ENCODE measurements around the gene FAM222A. TPM values are rescaled to one million over a fixed set of nuclear protein-coding genes. Genes with fewer than 3 reads are reported as not detected.

The FAM222A gene
- total RNA-seq, 1 experiment from 2014 or later = 18.0 TPM

GRCh38 chr12:109732321-109733305, 19.0 kb downstream of the FAM222A start:
- no TSS peak for BruUV-seq (replicated peaks)
- Mint-ChIP-seq H3K27ac (ENCODE audit: unreplicated experiment) (peak overlapping the region; percentile 1), H3K4me3 (ENCODE audit: unreplicated experiment) (no peak overlapping the region), H3K27me3 (ENCODE audit: insufficient read depth, unreplicated experiment) (no peaks in the 10 kb centered on the region), H3K36me3 (ENCODE audit: insufficient read depth, unreplicated experiment) (peaks cover 7% of the 10 kb centered on the region), H3K4me1 (ENCODE audit: low read depth, unreplicated experiment) (peaks cover 18% of the 10 kb centered on the region), H3K9me3 (ENCODE audit: unreplicated experiment) (no peaks in the 10 kb centered on the region)
- no peak for TF ChIP-seq CTCF (IDR thresholded peaks at IDR 0.05; ENCODE audit: insufficient read depth in 1 of 2, low read depth in 1 of 2, low read length in 1 of 2, severe bottlenecking in 1 of 2, unreplicated experiment in 1 of 2)
- POLR2A ChIA-PET = no interaction called here
- no peaks in the 10 kb centered on the region; the same call in 1 of the 2 replicates for H3K36me3 ChIP-seq (ENCODE audit: control insufficient read depth, insufficient read depth, low read length)
- H3K27me3 ChIP-seq (replicated peaks; ENCODE audit: control insufficient read depth, insufficient read depth, low read length) = no peaks in the 10 kb centered on the region
- CTCF ChIA-PET = interaction anchor here (0.7 kb wide), 1 partner anchor 33 kb away, joined by 3 read pairs; no protein-coding TSS in a partner anchor
- intact Hi-C loops (cut with micrococcal nuclease; ENCODE audit: unreplicated experiment) = no loop called here
- H3K4me1 ChIP-seq = peaks cover 25% of the 10 kb centered on the region
- DNase-seq = peak in 1 of 2 experiments; percentile 15
- no peaks in the 10 kb centered on the region for H3K9me3 ChIP-seq
- no peak overlapping the region for H3K4me3 ChIP-seq (ENCODE audit: low read depth, low read length)

GRCh38 chr12:109734219-109735000, 20.8 kb downstream of the FAM222A start:
- Histone ChIP-seq H3K36me3 (ENCODE audit: control insufficient read depth, insufficient read depth, low read length) (no peaks in the 10 kb centered on the region; the same call in 1 of the 2 replicates), H3K4me1 (peaks cover 43% of the 10 kb centered on the region), H3K4me3 (ENCODE audit: low read depth, low read length) (no peak overlapping the region), H3K9me3 (no peaks in the 10 kb centered on the region), H3K27me3 (replicated peaks; ENCODE audit: control insufficient read depth, insufficient read depth, low read length) (no peaks in the 10 kb centered on the region)
- CTCF ChIA-PET = interaction anchor here (0.6 to 0.7 kb wide), 3 partner anchors 8 to 470 kb away, joined by 3 to 6 read pairs (median 3); no protein-coding TSS in a partner anchor
- no peaks in the 10 kb centered on the region for H3K27me3 Mint-ChIP-seq (ENCODE audit: insufficient read depth, unreplicated experiment)
- H3K4me3 Mint-ChIP-seq (ENCODE audit: unreplicated experiment) = no peak overlapping the region
- TF ChIP-seq CTCF (IDR thresholded peaks at IDR 0.05; ENCODE audit: insufficient read depth in 1 of 2, low read depth in 1 of 2, low read length in 1 of 2, severe bottlenecking in 1 of 2, unreplicated experiment in 1 of 2) = no peak
- intact Hi-C loops (cut with micrococcal nuclease; ENCODE audit: unreplicated experiment) = no loop called here
- peak in 1 of 2 experiments; percentile 17 for DNase-seq
- POLR2A ChIA-PET = interaction anchor here (0.6 kb wide), 1 partner anchor 137 kb away, joined by 3 read pairs; no protein-coding TSS in a partner anchor
- peaks cover 6% of the 10 kb centered on the region for H3K36me3 Mint-ChIP-seq (ENCODE audit: insufficient read depth, unreplicated experiment)
- peak overlapping the region; percentile 64 for H3K27ac Mint-ChIP-seq (ENCODE audit: unreplicated experiment)
- H3K9me3 Mint-ChIP-seq (ENCODE audit: unreplicated experiment) = no peaks in the 10 kb centered on the region
- no TSS peak for BruUV-seq (replicated peaks)
- peaks cover 30% of the 10 kb centered on the region for H3K4me1 Mint-ChIP-seq (ENCODE audit: low read depth, unreplicated experiment)

- Histone ChIP-seq H3K27me3 (replicated peaks; ENCODE audit: control insufficient read depth, insufficient read depth, low read length) (no peaks in the 10 kb centered on the region), H3K9me3 (no peaks in the 10 kb centered on the region), H3K36me3 (ENCODE audit: control insufficient read depth, insufficient read depth, low read length) (no peaks in the 10 kb centered on the region; the same call in 1 of the 2 replicates), H3K4me3 (ENCODE audit: low read depth, low read length) (no peak overlapping the region), H3K4me1 (peaks cover 50% of the 10 kb centered on the region)
- Mint-ChIP-seq H3K36me3 (ENCODE audit: insufficient read depth, unreplicated experiment) (no peaks in the 10 kb centered on the region), H3K27ac (ENCODE audit: unreplicated experiment) (peak overlapping the region; percentile 64), H3K27me3 (ENCODE audit: insufficient read depth, unreplicated experiment) (no peaks in the 10 kb centered on the region), H3K9me3 (ENCODE audit: unreplicated experiment) (no peaks in the 10 kb centered on the region), H3K4me1 (ENCODE audit: low read depth, unreplicated experiment) (peaks cover 30% of the 10 kb centered on the region), H3K4me3 (ENCODE audit: unreplicated experiment) (no peak overlapping the region)
- BruUV-seq (replicated peaks) = no TSS peak
- TF ChIP-seq CTCF (IDR thresholded peaks at IDR 0.05; ENCODE audit: insufficient read depth in 1 of 2, low read depth in 1 of 2, low read length in 1 of 2, severe bottlenecking in 1 of 2, unreplicated experiment in 1 of 2) = no peak
- peak in 1 of 2 experiments; percentile 14 for DNase-seq
- intact Hi-C loops (cut with micrococcal nuclease; ENCODE audit: unreplicated experiment) = no loop called here
- ChIA-PET CTCF (no interaction called here), POLR2A (interaction anchor here (0.6 kb wide), 1 partner anchor 137 kb away, joined by 3 read pairs; no protein-coding TSS in a partner anchor)
These were observed 21.5 kb downstream of the FAM222A start for GRCh38 chr12:109735051-109735521.

Data from Caco-2 (cell line).